Liver (tissue), 9 donors: ENCODE measurements around the gene TRAF3IP3. TPM values are rescaled to one million over a fixed set of nuclear protein-coding genes. Genes with fewer than 3 reads are reported as not detected.

Experiments
- DNase-seq: peaks from one replicate; pipeline ENCODE4 v3.0.0-alpha.2; 2017; ENCODE audit warnings: low spot score
- H3K27ac ChIP-seq, 2 donors: one replicate each; pipeline ENCODE4 v1.7.0; 2013; ENCODE audit warnings: inconsistent platforms in 2 of 2, low read length in 2 of 2, control low read depth in 1 of 2, low read depth in 1 of 2, mild to moderate bottlenecking in 1 of 2
- H3K27me3 ChIP-seq, 4 donors: one replicate each; pipeline versions ENCODE4 v1.6.1 to v1.7.0; 2013; ENCODE audit warnings: low read length in 3 of 4, inconsistent platforms in 1 of 4, mild to moderate bottlenecking in 1 of 4, moderate library complexity in 1 of 4; ENCODE audit not compliant: control insufficient read depth in 4 of 4, insufficient read depth in 4 of 4
- H3K36me3 ChIP-seq, 4 donors: one replicate each; pipeline versions ENCODE4 v1.6.1 to v1.7.0; 2013; ENCODE audit warnings: low read length in 3 of 4, mild to moderate bottlenecking in 3 of 4, low read depth in 1 of 4, moderate library complexity in 1 of 4; ENCODE audit not compliant: control insufficient read depth in 4 of 4, insufficient read depth in 3 of 4
- H3K4me1 ChIP-seq, 4 donors: one replicate each; pipeline versions ENCODE4 v1.6.1 to v1.7.0; 2013; ENCODE audit warnings: low read length in 3 of 4, mild to moderate bottlenecking in 3 of 4, moderate library complexity in 1 of 4; ENCODE audit not compliant: control insufficient read depth in 4 of 4, insufficient read depth in 4 of 4
- H3K4me3 ChIP-seq, 3 donors: one replicate each; pipeline versions ENCODE4 v1.6.1 to v1.7.0; 2013; ENCODE audit warnings: low read length in 3 of 3, control low read depth in 1 of 3, low read depth in 1 of 3, mild to moderate bottlenecking in 1 of 3
- H3K9ac ChIP-seq, 2 donors: one replicate each; pipeline ENCODE4 v1.7.0; 2013; ENCODE audit warnings: low read length in 2 of 2, mild to moderate bottlenecking in 2 of 2, moderate library complexity in 2 of 2, control low read depth in 1 of 2, low read depth in 1 of 2
- H3K9me3 ChIP-seq, 4 donors: one replicate each; pipeline versions ENCODE4 v1.6.1 to v1.7.0; 2013; ENCODE audit warnings: low read length in 3 of 4; ENCODE audit not compliant: control insufficient read depth in 4 of 4
- EGR1 ChIP-seq, 2 donors: IDR thresholded peaks; 2 replicates each; pipeline ENCODE4 v1.6.1; 2016 to 2018; ENCODE audit warnings: antibody characterized with exemption in 2 of 2, low read depth in 2 of 2
- FOXA1 ChIP-seq: IDR thresholded peaks from 2 replicates; pipeline ENCODE4 v1.6.1; 2016; ENCODE audit warnings: antibody characterized with exemption
- FOXA2 ChIP-seq: IDR thresholded peaks from 2 replicates; pipeline ENCODE4 v1.6.1; 2016; ENCODE audit warnings: antibody characterized with exemption
- GABPA ChIP-seq, 2 donors: IDR thresholded peaks in 1 of 2; conservative IDR thresholded peaks in 1 of 2; 2 replicates each; pipeline ENCODE4 v1.6.1; 2016; ENCODE audit warnings: antibody characterized with exemption in 2 of 2, mild to moderate bottlenecking in 1 of 2, moderate library complexity in 1 of 2
- HNF4A ChIP-seq, 2 donors: conservative IDR thresholded peaks; 2 replicates each; pipeline ENCODE4 v1.6.1; 2016; ENCODE audit warnings: antibody characterized with exemption in 2 of 2, mild to moderate bottlenecking in 2 of 2
- HNF4G ChIP-seq: IDR thresholded peaks from 2 replicates; pipeline ENCODE4 v1.6.1; 2016; ENCODE audit warnings: antibody characterized with exemption
- JUND ChIP-seq, 2 donors: IDR thresholded peaks; 2 replicates each; pipeline ENCODE4 v1.6.1; 2016; ENCODE audit warnings: antibody characterized with exemption in 2 of 2
- NR2F2 ChIP-seq: IDR thresholded peaks from 2 replicates; pipeline ENCODE4 v1.6.1; 2016; ENCODE audit warnings: antibody characterized with exemption
- RAD21 ChIP-seq, 2 donors: IDR thresholded peaks; 2 replicates each; pipeline ENCODE4 v1.6.1; 2016; ENCODE audit warnings: antibody characterized with exemption in 2 of 2, mild to moderate bottlenecking in 2 of 2
- RXRA ChIP-seq, 2 donors: IDR thresholded peaks; 2 replicates each; pipeline ENCODE4 v1.6.1; 2017 to 2018; ENCODE audit warnings: antibody characterized with exemption in 2 of 2, mild to moderate bottlenecking in 1 of 2
- YY1 ChIP-seq: IDR thresholded peaks from 2 replicates; pipeline ENCODE4 v1.6.1; 2016; ENCODE audit warnings: antibody characterized with exemption, mild to moderate bottlenecking
- WGBS: extraction: QIAGEN DNeasy Blood & Tissue Kit; methylation state at CpG from one replicate; pipeline ENCODE4 v1.1.7; 2013; 5-methylcytosine and 5-hydroxymethylcytosine counted together
- polyA plus RNA-seq, 2 donors: library from polyadenylated mRNA; stranded (reverse) in 1 of 2; unstranded in 1 of 2; fragments of 200-250 nt in 1 of 2; fragments of >200 nt in 1 of 2; fragmentation: Nextera tagmentation in 1 of 2; extraction: Ambion mirVana in 1 of 2; gene quantifications; one replicate each; pipeline versions ENCODE4 v1.2.1 to v1.2.3, GENCODE V29; 2013 to 2015
- total RNA-seq, 2 donors: library from RNA; depleted of rRNA; stranded (reverse); fragments of >200 nt; gene quantifications; one replicate each; pipeline ENCODE4 v1.2.3, GENCODE V29; 2014
- TF ChIP-seq, protein P1 (sequence below): IDR thresholded peaks from 2 replicates; pipeline ENCODE4 v1.6.1; 2016; ENCODE audit warnings: antibody characterized with exemption
- TF ChIP-seq, protein P2 (sequence below): IDR thresholded peaks from 2 replicates; pipeline ENCODE4 v1.6.1; 2016; ENCODE audit warnings: antibody characterized with exemption
- TF ChIP-seq, protein P3 (sequence below): IDR thresholded peaks from 2 replicates; pipeline ENCODE4 v1.6.1; 2016; ENCODE audit warnings: antibody characterized with exemption
- TF ChIP-seq, protein P4 (sequence below): IDR thresholded peaks from 2 replicates; pipeline ENCODE4 v1.6.1; 2016; ENCODE audit warnings: antibody characterized with exemption, mild to moderate bottlenecking
- donor health status: healthy.
- donor health status: healthy.
- donor health status: healthy.
- donor health status: healthy.
- donor health status: healthy.

The TRAF3IP3 gene
- total and polyA plus RNA-seq, 4 donors, result 0.87 to 3.4 (median 2.2) TPM

DNA sequence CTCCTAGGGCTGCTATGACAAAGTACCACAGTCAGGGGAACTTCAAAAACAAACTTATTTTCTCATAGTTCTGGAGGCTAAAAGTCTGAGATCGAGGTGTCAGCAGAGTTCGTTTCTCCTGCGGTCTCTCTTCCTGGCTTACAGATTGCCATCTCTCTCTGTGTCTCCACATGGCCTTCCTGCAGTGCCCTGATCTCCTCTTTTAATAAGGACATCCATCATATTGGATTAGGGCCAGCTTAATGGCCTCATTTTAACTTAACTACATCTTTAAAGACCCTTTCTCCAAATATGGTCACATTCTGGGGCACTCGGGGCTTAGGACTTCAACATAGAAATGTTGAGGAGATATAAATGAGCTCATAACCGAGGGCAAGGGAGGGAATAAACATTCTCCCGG lies 16.3 kb downstream of the TRAF3IP3 start (continued):
- TF ChIP-seq, protein P1, sequence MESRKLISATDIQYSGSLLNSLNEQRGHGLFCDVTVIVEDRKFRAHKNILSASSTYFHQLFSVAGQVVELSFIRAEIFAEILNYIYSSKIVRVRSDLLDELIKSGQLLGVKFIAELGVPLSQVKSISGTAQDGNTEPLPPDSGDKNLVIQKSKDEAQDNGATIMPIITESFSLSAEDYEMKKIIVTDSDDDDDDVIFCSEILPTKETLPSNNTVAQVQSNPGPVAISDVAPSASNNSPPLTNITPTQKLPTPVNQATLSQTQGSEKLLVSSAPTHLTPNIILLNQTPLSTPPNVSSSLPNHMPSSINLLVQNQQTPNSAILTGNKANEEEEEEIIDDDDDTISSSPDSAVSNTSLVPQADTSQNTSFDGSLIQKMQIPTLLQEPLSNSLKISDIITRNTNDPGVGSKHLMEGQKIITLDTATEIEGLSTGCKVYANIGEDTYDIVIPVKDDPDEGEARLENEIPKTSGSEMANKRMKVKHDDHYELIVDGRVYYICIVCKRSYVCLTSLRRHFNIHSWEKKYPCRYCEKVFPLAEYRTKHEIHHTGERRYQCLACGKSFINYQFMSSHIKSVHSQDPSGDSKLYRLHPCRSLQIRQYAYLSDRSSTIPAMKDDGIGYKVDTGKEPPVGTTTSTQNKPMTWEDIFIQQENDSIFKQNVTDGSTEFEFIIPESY, result no peak

DNA sequence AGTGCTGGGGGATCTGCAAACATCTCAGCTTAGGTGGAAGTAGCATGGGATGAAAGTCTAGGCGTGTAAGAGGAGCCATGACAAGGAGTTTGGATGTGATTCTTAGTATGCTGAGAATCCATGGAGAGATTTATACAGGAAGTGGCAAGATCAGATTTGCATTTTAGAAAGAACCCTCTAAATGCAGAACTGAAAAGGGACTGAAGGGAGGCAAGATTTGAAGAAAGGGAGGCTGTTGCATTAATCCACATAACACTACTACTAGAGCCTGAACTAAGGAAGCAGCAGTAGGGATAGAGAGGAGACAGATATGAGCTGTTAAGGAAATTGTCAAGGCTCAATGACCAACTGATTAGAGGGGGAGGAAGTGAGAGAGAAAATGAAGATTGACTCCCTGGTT lies 18.7 kb downstream of the TRAF3IP3 start:
- H3K27ac ChIP-seq, result no peak overlapping the region

DNA sequence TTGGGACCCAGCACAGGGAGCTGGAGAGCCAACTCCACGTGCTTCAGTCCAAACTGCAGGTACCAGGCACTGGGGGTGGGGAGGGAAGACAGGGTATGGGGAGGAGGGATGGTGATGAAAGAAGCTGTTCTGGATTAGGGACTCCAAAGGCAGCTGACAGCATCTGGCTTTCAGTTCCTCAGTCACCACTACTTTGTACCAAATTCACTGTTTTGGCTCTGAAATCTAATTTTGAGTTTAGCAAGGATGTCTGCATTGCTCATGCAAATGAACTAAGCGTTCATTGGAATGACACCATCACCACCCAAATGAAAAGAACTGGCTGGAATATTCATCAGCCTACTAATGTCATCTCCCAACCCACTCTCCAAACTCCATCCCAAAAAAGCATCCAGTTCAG lies 19.8 kb downstream of the TRAF3IP3 start:
- TF ChIP-seq, protein P2, sequence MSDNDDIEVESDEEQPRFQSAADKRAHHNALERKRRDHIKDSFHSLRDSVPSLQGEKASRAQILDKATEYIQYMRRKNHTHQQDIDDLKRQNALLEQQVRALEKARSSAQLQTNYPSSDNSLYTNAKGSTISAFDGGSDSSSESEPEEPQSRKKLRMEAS, result no peak
- TF ChIP-seq HNF4A (conservative IDR thresholded peaks at IDR 0.05) (no peak), GABPA (IDR thresholded peaks at IDR 0.05 in 1 of 2, conservative IDR thresholded peaks at IDR 0.05 in 1 of 2) (no peak), EGR1 (IDR thresholded peaks at IDR 0.05; ENCODE audit: low read depth in 2 of 2) (no peak), FOXA1 (no peak), YY1 (no peak), RXRA (IDR thresholded peaks at IDR 0.05) (no peak), RAD21 (IDR thresholded peaks at IDR 0.05) (no peak), JUND (IDR thresholded peaks at IDR 0.05) (no peak), FOXA2 (no peak)
- TF ChIP-seq, protein P3, sequence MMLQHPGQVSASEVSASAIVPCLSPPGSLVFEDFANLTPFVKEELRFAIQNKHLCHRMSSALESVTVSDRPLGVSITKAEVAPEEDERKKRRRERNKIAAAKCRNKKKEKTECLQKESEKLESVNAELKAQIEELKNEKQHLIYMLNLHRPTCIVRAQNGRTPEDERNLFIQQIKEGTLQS, result no peak
- TF ChIP-seq, protein P4, sequence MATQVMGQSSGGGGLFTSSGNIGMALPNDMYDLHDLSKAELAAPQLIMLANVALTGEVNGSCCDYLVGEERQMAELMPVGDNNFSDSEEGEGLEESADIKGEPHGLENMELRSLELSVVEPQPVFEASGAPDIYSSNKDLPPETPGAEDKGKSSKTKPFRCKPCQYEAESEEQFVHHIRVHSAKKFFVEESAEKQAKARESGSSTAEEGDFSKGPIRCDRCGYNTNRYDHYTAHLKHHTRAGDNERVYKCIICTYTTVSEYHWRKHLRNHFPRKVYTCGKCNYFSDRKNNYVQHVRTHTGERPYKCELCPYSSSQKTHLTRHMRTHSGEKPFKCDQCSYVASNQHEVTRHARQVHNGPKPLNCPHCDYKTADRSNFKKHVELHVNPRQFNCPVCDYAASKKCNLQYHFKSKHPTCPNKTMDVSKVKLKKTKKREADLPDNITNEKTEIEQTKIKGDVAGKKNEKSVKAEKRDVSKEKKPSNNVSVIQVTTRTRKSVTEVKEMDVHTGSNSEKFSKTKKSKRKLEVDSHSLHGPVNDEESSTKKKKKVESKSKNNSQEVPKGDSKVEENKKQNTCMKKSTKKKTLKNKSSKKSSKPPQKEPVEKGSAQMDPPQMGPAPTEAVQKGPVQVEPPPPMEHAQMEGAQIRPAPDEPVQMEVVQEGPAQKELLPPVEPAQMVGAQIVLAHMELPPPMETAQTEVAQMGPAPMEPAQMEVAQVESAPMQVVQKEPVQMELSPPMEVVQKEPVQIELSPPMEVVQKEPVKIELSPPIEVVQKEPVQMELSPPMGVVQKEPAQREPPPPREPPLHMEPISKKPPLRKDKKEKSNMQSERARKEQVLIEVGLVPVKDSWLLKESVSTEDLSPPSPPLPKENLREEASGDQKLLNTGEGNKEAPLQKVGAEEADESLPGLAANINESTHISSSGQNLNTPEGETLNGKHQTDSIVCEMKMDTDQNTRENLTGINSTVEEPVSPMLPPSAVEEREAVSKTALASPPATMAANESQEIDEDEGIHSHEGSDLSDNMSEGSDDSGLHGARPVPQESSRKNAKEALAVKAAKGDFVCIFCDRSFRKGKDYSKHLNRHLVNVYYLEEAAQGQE, result no peak
- no peak overlapping the region for H3K4me3 ChIP-seq
- no peaks in the 10 kb centered on the region for H3K9me3 ChIP-seq
- no peak for DNase-seq
- H3K27ac ChIP-seq, result no peak overlapping the region
- no peaks in the 10 kb centered on the region for H3K36me3 ChIP-seq
- peaks cover 0 to 3% (median 1%) of the 10 kb centered on the region in 4 donors for H3K4me1 ChIP-seq
- H3K27me3 ChIP-seq, result no peaks in the 10 kb centered on the region
- WGBS, result 81% methylated on average over 2 of the region's 2 CpGs
- no peak overlapping the region for H3K9ac ChIP-seq

More for the DNA sequence above, 18.7 kb downstream of the TRAF3IP3 start:
- Histone ChIP-seq H3K4me3 (no peak overlapping the region), H3K27me3 (no peaks in the 10 kb centered on the region), H3K9me3 (no peaks in the 10 kb centered on the region), H3K36me3 (no peaks in the 10 kb centered on the region), H3K9ac (no peak overlapping the region), H3K4me1 (no peaks in the 10 kb centered on the region)
- no peak for TF ChIP-seq EGR1 (IDR thresholded peaks at IDR 0.05; ENCODE audit: low read depth in 2 of 2)
- TF ChIP-seq, protein P2, result no peak
- TF ChIP-seq GABPA (IDR thresholded peaks at IDR 0.05 in 1 of 2, conservative IDR thresholded peaks at IDR 0.05 in 1 of 2), result no peak
- TF ChIP-seq HNF4A (conservative IDR thresholded peaks at IDR 0.05), result no peak
- TF ChIP-seq YY1, result no peak
- no peak for TF ChIP-seq HNF4G
- no peak for TF ChIP-seq NR2F2
- TF ChIP-seq, protein P3, result no peak
- 94% methylated on average over 1 of the region's 1 CpG for WGBS
- DNase-seq, result no peak
